SU-DHL-6 (cell line): ENCODE results near the gene MYLK4.

Experiments
- CTCF ChIP-seq: fragments of 200-600 bp; sonication (generic); IDR thresholded peaks from one replicate; pipeline ENCODE4 v1.5.1; 2017; ENCODE audit warnings: antibody characterized with exemption, mild to moderate bottlenecking, low read length, moderate library complexity; ENCODE audit not compliant: insufficient read depth, poor library complexity, severe bottlenecking
- EZH2phosphoT487 ChIP-seq: fragments of 200-600 bp; sonication (generic), shearing (Covaris generic); conservative IDR thresholded peaks from 2 replicates; pipeline ENCODE4 v1.6.1; 2018; ENCODE audit warnings: mild to moderate bottlenecking, antibody characterized with exemption, low read length, moderate library complexity, mixed read lengths

GRCh38 chr6:2763345-2763841, 12.7 kb upstream of the MYLK4 start:
- TF ChIP-seq CTCF = no peak
- TF ChIP-seq EZH2phosphoT487 = no peak
